B cell (primary cell): ENCODE results near the gene TPI1. TPM values are rescaled to one million over a fixed set of nuclear protein-coding genes. Genes with fewer than 3 reads are reported as not detected.

Experiments
- ATAC-seq: fragments of 200-7000 bp; cut with Tn5 transposase; one replicate; pipeline ENCODE4 v1.10.0; 2021; ENCODE audit warnings: low read depth, mild to moderate bottlenecking, moderate number of reproducible peaks, moderate library complexity
- CTCF ChIA-PET: fragments of 350-600 bp; sonication (Branson Sonifier 250); formaldehyde crosslinking; loops from one replicate; lab custom pipeline; 2021; ENCODE audit warnings: antibody characterized with exemption, inconsistent platforms; lab: Charles Lee
- POLR2A ChIA-PET: fragments of 350-600 bp; sonication (Branson Sonifier 250); formaldehyde crosslinking; loops from one replicate; lab custom pipeline; 2021; ENCODE audit warnings: antibody characterized with exemption; lab: Charles Lee
- DNase-seq: peaks from one replicate; pipeline ENCODE4 v3.0.0; 2013
- H2AFZ ChIP-seq: 2 replicates; pipeline ENCODE4 v1.6.1; 2012; ENCODE audit warnings: mild to moderate bottlenecking, low read depth, low read length; ENCODE audit not compliant: insufficient read depth, poor library complexity, severe bottlenecking
- H3K27ac ChIP-seq, 2 donors: 1 replicate in 1 of 2; 2 replicates in 1 of 2; pipeline ENCODE4 v1.5.1; 2012 to 2013; ENCODE audit warnings: low read length in 2 of 2, mild to moderate bottlenecking in 2 of 2, moderate library complexity in 1 of 2
- H3K27me3 ChIP-seq, 4 experiments: fragments of 200-600 bp in 1 of 4; sonication (generic) in 1 of 4; replicated peaks in 1 of 4; 1 replicate in 2 of 4; 2 replicates in 2 of 4; pipeline versions ENCODE4 v1.6.1 to v1.7.0; 2013 to 2016; ENCODE audit warnings: low read length in 3 of 4, mild to moderate bottlenecking in 2 of 4, mixed read lengths in 1 of 4, moderate library complexity in 1 of 4; ENCODE audit not compliant: insufficient read depth in 4 of 4, control insufficient read depth in 3 of 4; ENCODE audit errors: control extremely low read depth in 1 of 4
- H3K36me3 ChIP-seq, 2 experiments: replicated peaks in 1 of 2; 1 replicate in 1 of 2; 2 replicates in 1 of 2; pipeline versions ENCODE4 v1.6.1 to v1.7.1; 2013; ENCODE audit warnings: low read length in 1 of 2; ENCODE audit not compliant: insufficient read depth in 2 of 2, control insufficient read depth in 1 of 2; ENCODE audit errors: control extremely low read depth in 1 of 2, extremely low read depth in 1 of 2
- H3K4me1 ChIP-seq, 2 donors: fragments of 200-600 bp in 1 of 2; sonication (generic) in 1 of 2; 1 replicate in 1 of 2; 2 replicates in 1 of 2; pipeline versions ENCODE4 v1.5.1 to v1.6.1; 2013 to 2017; ENCODE audit warnings: low read length in 2 of 2; ENCODE audit not compliant: control insufficient read depth in 2 of 2, insufficient read depth in 2 of 2
- H3K4me2 ChIP-seq: replicated peaks from 2 replicates; pipeline ENCODE3; 2012; ENCODE audit warnings: mild to moderate bottlenecking, low read depth, low read length; ENCODE audit not compliant: poor library complexity, severe bottlenecking
- H3K4me3 ChIP-seq, 5 experiments: fragments of 200-600 bp in 1 of 5; sonication (generic) in 1 of 5; 1 replicate in 3 of 5; 2 replicates in 2 of 5; pipeline versions ENCODE4 v1.5.1 to v1.7.0; 2011 to 2016; ENCODE audit warnings: low read length in 4 of 5, mild to moderate bottlenecking in 4 of 5, low read depth in 2 of 5, control low read depth in 1 of 5, moderate library complexity in 1 of 5; ENCODE audit not compliant: insufficient read depth in 1 of 5; ENCODE audit errors: control extremely low read depth in 1 of 5, extremely low read depth in 1 of 5
- H3K79me2 ChIP-seq: fragments of 200-600 bp; sonication (generic); one replicate; pipeline ENCODE4 v1.6.0; 2016; ENCODE audit warnings: low read length; ENCODE audit not compliant: control insufficient read depth, insufficient read depth
- H3K9ac ChIP-seq: fragments of 200-600 bp; sonication (generic); 2 replicates; pipeline ENCODE4 v1.6.1; 2017; ENCODE audit warnings: mild to moderate bottlenecking, low read length, moderate library complexity
- H3K9me3 ChIP-seq, 3 donors: one replicate each; pipeline versions ENCODE4 v1.6.1 to v1.7.1; 2013; ENCODE audit warnings: low read length in 2 of 3; ENCODE audit not compliant: control insufficient read depth in 2 of 3, insufficient read depth in 1 of 3; ENCODE audit errors: control extremely low read depth in 1 of 3
- H4K20me1 ChIP-seq: 2 replicates; pipeline ENCODE4 v1.6.0; 2012; ENCODE audit warnings: mild to moderate bottlenecking, low read length; ENCODE audit not compliant: insufficient read depth, control insufficient read depth, poor library complexity, severe bottlenecking
- H3K27ac Mint-ChIP-seq: one replicate; pipeline ENCODE4 v1.8.0; 2021; ENCODE audit warnings: mixed read lengths
- H3K27me3 Mint-ChIP-seq: one replicate; pipeline ENCODE4 v1.8.0; 2021; ENCODE audit warnings: mixed read lengths
- H3K4me1 Mint-ChIP-seq: one replicate; pipeline ENCODE4 v1.8.0; 2021; ENCODE audit warnings: mixed read lengths
- H3K4me3 Mint-ChIP-seq: one replicate; pipeline ENCODE4 v1.8.0; 2021; ENCODE audit warnings: mixed read lengths
- H3K9me3 Mint-ChIP-seq: one replicate; pipeline ENCODE4 v1.8.0; 2022; ENCODE audit warnings: mixed read lengths; ENCODE audit not compliant: insufficient read depth
- EZH2 ChIP-seq: IDR thresholded peaks from 2 replicates; pipeline ENCODE4 v1.6.1; 2012; ENCODE audit warnings: borderline replicate concordance, low read depth, mild to moderate bottlenecking, moderate library complexity, low read length; ENCODE audit not compliant: insufficient read depth, poor library complexity, severe bottlenecking
- WGBS: methylation state at CpG from one replicate; pipeline ENCODE4 v1.1.5; 2013; ENCODE audit warnings: missing lambda C conversion rate; ENCODE audit not compliant: insufficient coverage; 5-methylcytosine and 5-hydroxymethylcytosine counted together
- intact Hi-C: fragments of 100-400 bp; cut with micrococcal nuclease; formaldehyde crosslinking; loops from one replicate; pipeline ENCODE4 v1.10.0; 2022
- polyA plus RNA-seq: library from polyadenylated mRNA; depleted of rRNA; stranded (reverse); fragments of >200 nt; gene quantifications from 2 replicates; pipeline ENCODE4 v1.2.3, GENCODE V29; 2012
- total RNA-seq, 2 donors: library from RNA; stranded (reverse); fragments of 120-200 nt in 1 of 2; gene quantifications; 1 replicate in 1 of 2; 2 replicates in 1 of 2; pipeline versions ENCODE4 v1.2.3 to v1.2.4, GENCODE V29; 2013 to 2022
- TF ChIP-seq, protein P1 (sequence below): fragments of 200-600 bp; IDR thresholded peaks from one replicate; pipeline ENCODE4 v1.8.0; 2022; ENCODE audit warnings: antibody characterized with exemption, mild to moderate bottlenecking

The TPI1 gene
- total and polyA plus RNA-seq, 2 donors (not counting 1 experiment from before 2014, with no cell fraction given) = 181 to 187 TPM

DNA sequence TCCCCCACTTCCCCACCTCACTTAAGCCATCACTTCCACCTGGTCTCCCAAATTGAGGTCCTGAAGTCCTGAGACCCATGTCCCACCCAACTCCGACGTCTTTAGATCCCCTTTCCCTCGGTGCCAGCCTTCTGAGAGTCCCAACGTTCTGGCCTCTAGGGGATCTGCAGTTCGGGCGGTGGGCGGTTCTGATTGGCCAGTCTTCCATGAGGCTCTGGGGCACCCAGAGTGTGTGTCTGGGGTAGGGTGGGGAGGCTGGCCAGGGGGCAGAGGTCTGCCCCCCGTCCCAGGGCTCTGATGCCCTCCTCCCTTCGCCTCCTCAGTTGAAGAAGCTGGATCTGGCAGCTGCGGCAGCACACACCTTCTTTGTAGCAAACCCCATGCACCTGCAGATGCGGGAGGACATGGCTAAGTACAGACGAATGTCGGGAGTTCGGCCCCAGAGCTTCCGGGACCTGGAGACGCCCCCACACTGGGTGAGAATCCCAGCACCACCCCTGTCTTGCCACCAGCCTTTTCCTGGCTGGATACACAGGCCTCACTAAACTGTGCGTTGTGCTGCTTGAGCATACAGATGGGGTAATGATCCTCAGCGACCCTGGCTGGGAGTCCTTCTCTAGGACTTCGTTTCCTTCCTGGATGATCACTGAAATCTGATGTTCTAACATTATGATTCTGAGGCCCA, 37.7 kb upstream of the TPI1 start:
- H3K27me3 ChIP-seq = peaks cover 0 to 64% (median 33%) of the 10 kb centered on the region in 4 experiments
- peak overlapping the region; percentile 100 for H3K4me2 ChIP-seq
- H3K79me2 ChIP-seq = no peaks in the 10 kb centered on the region
- H3K9ac ChIP-seq = peak overlapping the region; percentile 80
- peaks cover 71% of the 10 kb centered on the region for H3K27me3 Mint-ChIP-seq
- POLR2A ChIA-PET = interaction anchor here (1.3 to 1.5 kb wide), 3 partner anchors 43 to 106 kb away, joined by 3 to 4 read pairs (median 3); partner anchors contain the start of genes COPS7A, MLF2 and SPSB2
- no peaks in the 10 kb centered on the region for H3K9me3 Mint-ChIP-seq
- H3K27ac Mint-ChIP-seq = no peak overlapping the region
- WGBS = 77% methylated on average over 15 of the region's 19 CpGs
- no peak overlapping the region for H3K27ac ChIP-seq
- peak overlapping the region; percentile 93 for H3K4me3 Mint-ChIP-seq
- H3K4me1 ChIP-seq = peaks cover 23 to 29% of the 10 kb centered on the region in 2 donors
- ATAC-seq (no peak), DNase-seq (no peak)
- peaks cover 21% of the 10 kb centered on the region for H3K4me1 Mint-ChIP-seq
- CTCF ChIA-PET = interaction anchor here (1.0 to 1.8 kb wide), 5 partner anchors 10 to 77 kb away, joined by 3 to 5 read pairs (median 4); partner anchors contain the start of genes CDCA3, MLF2 and USP5
- H3K36me3 ChIP-seq = no peaks in the 10 kb centered on the region
- TF ChIP-seq, protein P1, sequence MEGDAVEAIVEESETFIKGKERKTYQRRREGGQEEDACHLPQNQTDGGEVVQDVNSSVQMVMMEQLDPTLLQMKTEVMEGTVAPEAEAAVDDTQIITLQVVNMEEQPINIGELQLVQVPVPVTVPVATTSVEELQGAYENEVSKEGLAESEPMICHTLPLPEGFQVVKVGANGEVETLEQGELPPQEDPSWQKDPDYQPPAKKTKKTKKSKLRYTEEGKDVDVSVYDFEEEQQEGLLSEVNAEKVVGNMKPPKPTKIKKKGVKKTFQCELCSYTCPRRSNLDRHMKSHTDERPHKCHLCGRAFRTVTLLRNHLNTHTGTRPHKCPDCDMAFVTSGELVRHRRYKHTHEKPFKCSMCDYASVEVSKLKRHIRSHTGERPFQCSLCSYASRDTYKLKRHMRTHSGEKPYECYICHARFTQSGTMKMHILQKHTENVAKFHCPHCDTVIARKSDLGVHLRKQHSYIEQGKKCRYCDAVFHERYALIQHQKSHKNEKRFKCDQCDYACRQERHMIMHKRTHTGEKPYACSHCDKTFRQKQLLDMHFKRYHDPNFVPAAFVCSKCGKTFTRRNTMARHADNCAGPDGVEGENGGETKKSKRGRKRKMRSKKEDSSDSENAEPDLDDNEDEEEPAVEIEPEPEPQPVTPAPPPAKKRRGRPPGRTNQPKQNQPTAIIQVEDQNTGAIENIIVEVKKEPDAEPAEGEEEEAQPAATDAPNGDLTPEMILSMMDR = no peak
- no peak for TF ChIP-seq EZH2
- peak overlapping the region in 4 of 5 experiments; percentile 52 to 73 (median 62) for H3K4me3 ChIP-seq
- intact Hi-C loops = no loop called here
- peaks cover 11% of the 10 kb centered on the region for H4K20me1 ChIP-seq
- H2AFZ ChIP-seq = peak overlapping the region; percentile 91
- H3K9me3 ChIP-seq = peaks cover 0 to 11% (median 0%) of the 10 kb centered on the region in 3 donors
